MG63 (cell line): Measurements from ENCODE around the gene ARHGAP31. TPM values are rescaled to one million over a fixed set of nuclear protein-coding genes. Genes with fewer than 3 reads are reported as not detected.
"Not testable (repeated sequence)": the region's sequence is repeated elsewhere in the genome, so short reads cannot be mapped to it uniquely, and the experiment has no call there.

Source experiments
- DNase-seq: peaks from one replicate; pipeline ENCODE4 v3.0.0-alpha.2; 2020
- H3K27me3 ChIP-seq: fragments of 250-450 bp; sonication (Bioruptor Pico); 2 replicates; pipeline ENCODE4 v1.5.1; 2020; ENCODE audit warnings: mild to moderate bottlenecking, moderate library complexity
- H3K36me3 ChIP-seq: fragments of 250-450 bp; sonication (Bioruptor Pico); 2 replicates; pipeline ENCODE4 v1.5.1; 2020; ENCODE audit warnings: mild to moderate bottlenecking, moderate library complexity
- H3K4me3 ChIP-seq: fragments of 250-450 bp; sonication (Bioruptor Pico); 2 replicates; pipeline ENCODE4 v1.5.1; 2020; ENCODE audit warnings: mild to moderate bottlenecking, moderate library complexity
- H3K9me3 ChIP-seq: fragments of 250-450 bp; sonication (Bioruptor Pico); 2 replicates; pipeline ENCODE4 v1.5.1; 2020; ENCODE audit warnings: mild to moderate bottlenecking, moderate library complexity
- total RNA-seq: library from RNA; depleted of rRNA; stranded (reverse); fragments of >200 nt; shearing (Covaris generic); gene quantifications from 2 replicates; pipeline ENCODE4 v1.2.3, GENCODE V29; 2014; ENCODE audit warnings: low replicate concordance

ARHGAP31 gene
- total RNA-seq, 1 experiment from 2014 or later: 5.0 TPM

- peaks cover 8% of the 10 kb centered on the region for H3K9me3 ChIP-seq
- DNase-seq: no peak
- H3K36me3 ChIP-seq: 0 out of 2 replicates have a peak, but pooled peaks cover 4% of the 10 kb centered on the region
- no peak overlapping the region for H3K4me3 ChIP-seq
- no peaks in the 10 kb centered on the region for H3K27me3 ChIP-seq
Observed at GRCh38 chr3:119292666-119293065, 1.5 kb upstream of the ARHGAP31 start.

- H3K36me3 ChIP-seq: peaks cover 4% of the 10 kb centered on the region; the same call in 1 of the 2 replicates
- H3K27me3 ChIP-seq: no peaks in the 10 kb centered on the region
- H3K9me3 ChIP-seq: peaks cover 2% of the 10 kb centered on the region; the same call in 1 of the 2 replicates
- peak overlapping the region; percentile 74 for H3K4me3 ChIP-seq
- no peak for DNase-seq
Observed at GRCh38 chr3:119293105-119293870, 895 bp upstream of the ARHGAP31 start.

GRCh38 chr3:119294696-119295671 is 801 bp downstream of the ARHGAP31 start:
- Histone ChIP-seq H3K27me3 (no peaks in the 10 kb centered on the region), H3K36me3 (peaks cover 4% of the 10 kb centered on the region), H3K4me3 (peak overlapping the region; percentile 74), H3K9me3 (no peaks in the 10 kb centered on the region)
- peak; percentile 57 for DNase-seq

- Histone ChIP-seq H3K27me3 (no peaks in the 10 kb centered on the region), H3K36me3 (peaks cover 4% of the 10 kb centered on the region), H3K9me3 (no peaks in the 10 kb centered on the region), H3K4me3 (peak overlapping the region; percentile 74)
- no peak for DNase-seq
Observed at GRCh38 chr3:119295816-119296726, 1.9 kb downstream of the ARHGAP31 start.

- no peak for DNase-seq
Observed at GRCh38 chr3:119296727-119297122, 2.5 kb downstream of the ARHGAP31 start.

GRCh38 chr3:119297169-119297568 is 3.0 kb downstream of the ARHGAP31 start:
- H3K27me3 ChIP-seq: no peaks in the 10 kb centered on the region
- no peaks in the 10 kb centered on the region for H3K9me3 ChIP-seq
- peaks cover 4% of the 10 kb centered on the region for H3K36me3 ChIP-seq
- peak; percentile 82 for DNase-seq
- H3K4me3 ChIP-seq: no peak overlapping the region

More at GRCh38 chr3:119296727-119297122, 2.5 kb downstream of the ARHGAP31 start:
- no peaks in the 10 kb centered on the region for H3K27me3 ChIP-seq
- H3K36me3 ChIP-seq: peaks cover 4% of the 10 kb centered on the region
- no peak overlapping the region for H3K4me3 ChIP-seq
- H3K9me3 ChIP-seq: no peaks in the 10 kb centered on the region

GRCh38 chr3:119298565-119298941 is 4.4 kb downstream of the ARHGAP31 start:
- Histone ChIP-seq H3K36me3 (peaks cover 7% of the 10 kb centered on the region), H3K9me3 (no peaks in the 10 kb centered on the region), H3K4me3 (no peak overlapping the region), H3K27me3 (no peaks in the 10 kb centered on the region)
- DNase-seq: no peak

- Histone ChIP-seq H3K36me3 (peaks cover 9% of the 10 kb centered on the region), H3K27me3 (no peaks in the 10 kb centered on the region), H3K4me3 (no peak overlapping the region), H3K9me3 (no peaks in the 10 kb centered on the region)
- DNase-seq: no peak
Observed at GRCh38 chr3:119300991-119301391, 6.8 kb downstream of the ARHGAP31 start.

- Histone ChIP-seq H3K9me3 (no peaks in the 10 kb centered on the region), H3K36me3 (peaks cover 9% of the 10 kb centered on the region), H3K4me3 (no peak overlapping the region), H3K27me3 (no peaks in the 10 kb centered on the region)
- no peak for DNase-seq
Observed at GRCh38 chr3:119301662-119302061, 7.5 kb downstream of the ARHGAP31 start.

GRCh38 chr3:119302697-119303551 is 8.7 kb downstream of the ARHGAP31 start:
- peaks cover 8% of the 10 kb centered on the region for H3K36me3 ChIP-seq
- DNase-seq: no peak
- no peak overlapping the region for H3K4me3 ChIP-seq
- no peaks in the 10 kb centered on the region for H3K9me3 ChIP-seq
- H3K27me3 ChIP-seq: no peaks in the 10 kb centered on the region

- H3K36me3 ChIP-seq: peaks cover 8% of the 10 kb centered on the region; the same call in 1 of the 2 replicates
- no peaks in the 10 kb centered on the region for H3K9me3 ChIP-seq
- peak; percentile 22 for DNase-seq
- H3K27me3 ChIP-seq: no peaks in the 10 kb centered on the region
- no peak overlapping the region for H3K4me3 ChIP-seq
Observed at GRCh38 chr3:119304201-119304713, 10.1 kb downstream of the ARHGAP31 start.

GRCh38 chr3:119305286-119305685 is 11.1 kb downstream of the ARHGAP31 start:
- H3K36me3 ChIP-seq: peaks cover 8% of the 10 kb centered on the region; the same call in 1 of the 2 replicates
- no peaks in the 10 kb centered on the region for H3K27me3 ChIP-seq
- no peak overlapping the region for H3K4me3 ChIP-seq
- peak; percentile 32 for DNase-seq
- no peaks in the 10 kb centered on the region for H3K9me3 ChIP-seq

- not testable (repeated sequence) for H3K36me3 ChIP-seq, DNase-seq, H3K4me3 ChIP-seq, H3K27me3 ChIP-seq, H3K9me3 ChIP-seq
Observed at GRCh38 chr3:119306378-119306777, 12.2 kb downstream of the ARHGAP31 start.

GRCh38 chr3:119308355-119308754 is 14.2 kb downstream of the ARHGAP31 start:
- Histone ChIP-seq H3K9me3 (0 out of 2 replicates have a peak, but pooled peaks cover 2% of the 10 kb centered on the region), H3K36me3 (peaks cover 8% of the 10 kb centered on the region), H3K27me3 (no peaks in the 10 kb centered on the region), H3K4me3 (no peak overlapping the region)
- DNase-seq: no peak

- no peaks in the 10 kb centered on the region for H3K27me3 ChIP-seq
- H3K9me3 ChIP-seq: 0 out of 2 replicates have a peak, but pooled peaks cover 2% of the 10 kb centered on the region
- DNase-seq: no peak
- H3K36me3 ChIP-seq: peaks cover 5% of the 10 kb centered on the region
- no peak overlapping the region for H3K4me3 ChIP-seq
Observed at GRCh38 chr3:119309591-119309990, 15.4 kb downstream of the ARHGAP31 start.
